Mucosa of stomach (tissue), 1 donor: Measurements from ENCODE around the gene GDA.

ENCODE experiments used
- H3K27me3 ChIP-seq: one replicate; pipeline ENCODE4 v1.7.0; 2013; ENCODE audit warnings: mild to moderate bottlenecking, low read length; ENCODE audit not compliant: control insufficient read depth, insufficient read depth
- H3K36me3 ChIP-seq: one replicate; pipeline ENCODE4 v1.7.0; 2013; ENCODE audit warnings: low read length; ENCODE audit not compliant: control insufficient read depth, insufficient read depth
- H3K4me1 ChIP-seq: one replicate; pipeline ENCODE4 v1.7.0; 2013; ENCODE audit warnings: mild to moderate bottlenecking, low read length; ENCODE audit not compliant: control insufficient read depth, insufficient read depth
- H3K4me3 ChIP-seq: one replicate; pipeline ENCODE4 v1.7.0; 2013; ENCODE audit warnings: low read length
- H3K9ac ChIP-seq: one replicate; pipeline ENCODE4 v1.7.0; 2013; ENCODE audit warnings: mild to moderate bottlenecking, low read length, moderate library complexity
- H3K9me3 ChIP-seq: one replicate; pipeline ENCODE4 v1.7.0; 2013; ENCODE audit warnings: mild to moderate bottlenecking, low read length, moderate library complexity; ENCODE audit not compliant: control insufficient read depth
- donor health status: Pancreatic carcinoma.

GDA gene

GRCh38 chr9:72134801-72135200 lies 14.4 kb upstream of the GDA start:
- no peak overlapping the region for H3K4me3 ChIP-seq
- no peaks in the 10 kb centered on the region for H3K9me3 ChIP-seq
- H3K27me3 ChIP-seq, result no peaks in the 10 kb centered on the region
- no peaks in the 10 kb centered on the region for H3K36me3 ChIP-seq
- no peak overlapping the region for H3K9ac ChIP-seq
- peaks cover 29% of the 10 kb centered on the region for H3K4me1 ChIP-seq

GRCh38 chr9:72137697-72138365 lies 11.4 kb upstream of the GDA start:
- peaks cover 16% of the 10 kb centered on the region for H3K4me1 ChIP-seq

DNA sequence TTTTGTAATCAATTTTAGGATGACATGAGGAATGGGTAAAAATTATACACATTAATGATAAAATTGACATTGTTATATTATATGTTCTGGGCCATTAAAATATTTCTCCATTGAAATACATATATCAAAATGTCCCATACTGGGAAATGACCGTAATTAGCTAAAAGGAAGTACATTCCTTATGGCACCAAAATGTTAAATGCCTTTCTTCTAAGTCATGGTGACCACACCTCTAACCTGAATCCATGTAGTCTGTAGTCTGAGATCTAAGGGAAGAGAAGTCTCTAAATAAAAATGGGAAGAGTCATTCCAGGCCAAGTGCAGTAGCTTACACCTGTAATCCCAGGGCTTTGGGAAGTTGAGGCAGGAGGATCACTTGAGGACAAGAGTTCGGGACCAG lies 10.0 kb upstream of the GDA start:
- no peaks in the 10 kb centered on the region for H3K9me3 ChIP-seq
- H3K36me3 ChIP-seq, result no peaks in the 10 kb centered on the region
- no peaks in the 10 kb centered on the region for H3K27me3 ChIP-seq
- no peak overlapping the region for H3K4me3 ChIP-seq
- H3K4me1 ChIP-seq, result peaks cover 10% of the 10 kb centered on the region
- H3K9ac ChIP-seq, result no peak overlapping the region

More at GRCh38 chr9:72137697-72138365, 11.4 kb upstream of the GDA start:
- Histone ChIP-seq H3K4me3 (no peak overlapping the region), H3K9ac (no peak overlapping the region), H3K36me3 (no peaks in the 10 kb centered on the region), H3K9me3 (no peaks in the 10 kb centered on the region), H3K27me3 (no peaks in the 10 kb centered on the region)

- H3K4me1 ChIP-seq, result peaks cover 13% of the 10 kb centered on the region
- H3K9me3 ChIP-seq, result no peaks in the 10 kb centered on the region
- no peak overlapping the region for H3K9ac ChIP-seq
- H3K36me3 ChIP-seq, result no peaks in the 10 kb centered on the region
- no peaks in the 10 kb centered on the region for H3K27me3 ChIP-seq
- H3K4me3 ChIP-seq, result no peak overlapping the region
These were observed 8.7 kb upstream of the GDA start for GRCh38 chr9:72140586-72140985.

GRCh38 chr9:72141484-72141883 lies 7.8 kb upstream of the GDA start:
- Histone ChIP-seq H3K4me3 (no peak overlapping the region), H3K27me3 (peaks cover 3% of the 10 kb centered on the region), H3K4me1 (peaks cover 18% of the 10 kb centered on the region), H3K9ac (no peak overlapping the region), H3K36me3 (no peaks in the 10 kb centered on the region), H3K9me3 (no peaks in the 10 kb centered on the region)

DNA sequence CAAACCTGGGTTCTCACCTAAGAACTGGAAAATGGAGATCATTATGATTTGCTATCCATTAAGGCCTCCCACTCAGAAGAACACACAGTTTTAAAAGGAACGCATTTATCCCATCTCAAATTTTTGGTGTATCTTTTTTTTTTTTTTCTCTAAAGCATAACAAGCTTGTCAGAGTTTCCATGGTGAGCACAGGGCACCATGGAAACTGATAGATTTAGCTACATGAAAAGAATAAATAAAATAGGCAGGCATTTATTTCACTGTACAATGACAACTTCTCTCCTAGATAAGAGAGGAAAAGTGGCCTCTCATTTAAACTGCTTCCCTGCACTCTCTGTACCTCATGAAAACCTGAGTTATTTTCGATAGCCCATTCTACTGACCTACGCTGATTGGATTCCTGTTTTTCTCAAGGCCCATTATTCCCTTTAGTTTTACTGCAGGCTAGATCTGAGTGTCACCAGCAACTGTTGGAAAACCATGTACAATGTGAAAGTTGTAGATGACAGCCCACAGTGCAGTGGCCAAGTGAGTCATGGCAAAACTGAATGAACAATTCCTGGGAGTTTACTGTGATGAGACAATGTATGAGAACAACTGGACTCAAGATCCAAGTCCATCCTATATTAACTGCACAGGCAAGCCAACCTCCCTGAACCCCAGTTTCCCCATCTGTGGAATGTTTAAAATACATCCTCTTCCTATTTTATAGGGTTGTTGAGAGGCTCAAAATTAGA lies 4.3 kb upstream of the GDA start:
- H3K4me3 ChIP-seq, result no peak overlapping the region
- H3K9ac ChIP-seq, result no peak overlapping the region
- peaks cover 10% of the 10 kb centered on the region for H3K27me3 ChIP-seq
- H3K36me3 ChIP-seq, result no peaks in the 10 kb centered on the region
- H3K9me3 ChIP-seq, result no peaks in the 10 kb centered on the region
- peaks cover 12% of the 10 kb centered on the region for H3K4me1 ChIP-seq

- Histone ChIP-seq H3K27me3 (peaks cover 13% of the 10 kb centered on the region), H3K36me3 (no peaks in the 10 kb centered on the region), H3K4me1 (peaks cover 8% of the 10 kb centered on the region), H3K9ac (no peak overlapping the region), H3K9me3 (no peaks in the 10 kb centered on the region), H3K4me3 (no peak overlapping the region)
These were observed 3.3 kb upstream of the GDA start for GRCh38 chr9:72145733-72146505.

- H3K9ac ChIP-seq, result no peak overlapping the region
- peaks cover 13% of the 10 kb centered on the region for H3K27me3 ChIP-seq
- H3K9me3 ChIP-seq, result no peaks in the 10 kb centered on the region
- no peak overlapping the region for H3K4me3 ChIP-seq
- H3K36me3 ChIP-seq, result no peaks in the 10 kb centered on the region
- H3K4me1 ChIP-seq, result peaks cover 8% of the 10 kb centered on the region
These were observed 1.6 kb upstream of the GDA start for GRCh38 chr9:72147676-72148075.

DNA sequence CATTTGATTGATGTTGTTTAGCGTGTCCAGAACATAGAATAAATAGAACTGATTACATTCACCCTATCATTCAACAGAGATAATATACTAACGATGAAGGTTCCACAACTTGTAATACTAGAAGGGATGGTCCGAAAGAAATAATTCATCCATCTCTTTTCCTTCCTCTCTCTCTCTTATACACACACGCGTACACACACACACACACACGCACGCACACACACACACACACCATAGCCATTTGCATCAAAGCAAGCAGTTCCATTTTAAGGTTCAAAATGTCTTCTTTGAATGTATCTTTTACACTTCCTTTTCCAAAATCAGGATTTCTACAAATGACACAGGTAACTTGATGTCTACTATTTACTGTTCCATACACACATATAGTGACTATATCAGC lies 887 bp downstream of the GDA start:
- Histone ChIP-seq H3K36me3 (no peaks in the 10 kb centered on the region), H3K9me3 (no peaks in the 10 kb centered on the region), H3K4me1 (peaks cover 12% of the 10 kb centered on the region), H3K4me3 (peak overlapping the region; percentile 60), H3K27me3 (peaks cover 13% of the 10 kb centered on the region), H3K9ac (peak overlapping the region; percentile 67)

- no peaks in the 10 kb centered on the region for H3K9me3 ChIP-seq
- H3K27me3 ChIP-seq, result peaks cover 13% of the 10 kb centered on the region
- H3K9ac ChIP-seq, result no peak overlapping the region
- no peak overlapping the region for H3K4me3 ChIP-seq
- H3K4me1 ChIP-seq, result peaks cover 11% of the 10 kb centered on the region
- H3K36me3 ChIP-seq, result no peaks in the 10 kb centered on the region
These were observed 1.4 kb downstream of the GDA start for GRCh38 chr9:72150661-72151060.

DNA sequence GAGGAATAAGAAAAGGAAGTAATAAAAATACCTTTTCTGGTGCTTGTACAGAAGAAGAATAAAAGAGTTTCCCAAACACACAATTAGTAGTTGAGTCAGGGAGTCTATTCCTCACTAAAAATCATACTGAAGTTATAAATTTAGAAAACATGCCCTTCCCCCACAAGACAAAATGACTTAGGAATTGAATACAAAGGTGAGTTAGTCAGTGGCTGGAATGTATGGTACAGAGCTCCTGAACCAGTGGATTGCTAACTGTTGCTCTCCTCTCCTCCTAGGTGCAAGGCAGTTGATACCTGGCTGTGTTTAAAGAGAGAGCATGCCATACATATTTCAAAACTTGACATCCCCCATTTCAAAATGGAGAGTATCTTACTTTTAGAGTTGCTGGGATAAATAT lies 1.9 kb downstream of the GDA start:
- H3K9me3 ChIP-seq, result no peaks in the 10 kb centered on the region
- H3K4me1 ChIP-seq, result peaks cover 9% of the 10 kb centered on the region
- no peak overlapping the region for H3K4me3 ChIP-seq
- peaks cover 13% of the 10 kb centered on the region for H3K27me3 ChIP-seq
- no peaks in the 10 kb centered on the region for H3K36me3 ChIP-seq
- no peak overlapping the region for H3K9ac ChIP-seq
